CD4-positive, alpha-beta T cell treated with Interleukin-17A for 1 hour (primary cell): ENCODE measurements around the gene ALX3.
"Not testable (repeated sequence)": the region's sequence is repeated elsewhere in the genome, so short reads cannot be mapped to it uniquely, and the experiment has no call there.

ENCODE experiments used
- DNase-seq: peaks from one replicate; pipeline ENCODE4 v3.0.0-alpha.2; 2020

Gene ALX3

DNA sequence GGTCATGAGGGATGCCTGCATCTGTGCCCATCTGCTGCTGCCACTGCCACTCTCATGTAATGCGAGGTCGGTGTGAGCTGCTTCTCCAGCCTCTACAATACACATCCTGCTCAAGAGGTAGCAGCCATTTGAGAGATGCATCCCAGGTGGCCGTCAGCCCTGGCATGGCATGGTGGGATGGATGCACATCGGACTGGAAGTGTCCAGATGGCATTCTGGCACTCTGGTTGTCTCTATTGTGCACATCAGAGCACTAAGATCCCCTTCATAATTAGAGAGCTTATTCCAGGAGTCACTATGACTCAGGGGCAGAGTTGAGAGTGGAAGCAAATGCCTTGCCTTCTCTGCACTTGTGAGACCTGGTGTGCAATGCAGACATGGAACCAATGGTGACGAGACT, 32.2 kb downstream of the ALX3 start:
- no peak for DNase-seq

DNA sequence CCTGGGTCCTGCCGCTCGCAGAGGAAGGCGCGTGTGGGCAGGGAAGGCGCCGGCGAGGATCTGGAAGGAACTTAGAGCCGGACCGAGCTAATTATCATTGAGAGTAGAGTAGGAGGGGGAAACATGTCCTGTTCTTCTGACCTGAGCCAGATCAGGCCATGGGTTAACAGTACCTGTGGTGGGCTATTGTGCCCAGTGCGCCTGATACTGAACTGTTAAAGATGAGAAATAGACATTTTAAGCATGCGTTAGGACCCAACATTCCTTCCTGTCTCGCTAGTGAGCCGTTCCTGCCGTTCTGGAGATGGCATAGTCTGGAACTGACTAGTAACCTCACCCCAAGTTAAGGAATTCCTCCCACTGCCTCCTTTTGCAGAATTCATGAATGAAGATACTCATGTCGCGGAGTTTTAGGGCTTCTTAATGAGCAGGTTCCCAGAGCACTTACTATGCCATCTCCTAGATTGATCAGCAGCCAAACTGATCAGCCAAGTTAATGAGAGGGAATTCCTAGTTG, 35.2 kb downstream of the ALX3 start:
- no peak for DNase-seq

DNA sequence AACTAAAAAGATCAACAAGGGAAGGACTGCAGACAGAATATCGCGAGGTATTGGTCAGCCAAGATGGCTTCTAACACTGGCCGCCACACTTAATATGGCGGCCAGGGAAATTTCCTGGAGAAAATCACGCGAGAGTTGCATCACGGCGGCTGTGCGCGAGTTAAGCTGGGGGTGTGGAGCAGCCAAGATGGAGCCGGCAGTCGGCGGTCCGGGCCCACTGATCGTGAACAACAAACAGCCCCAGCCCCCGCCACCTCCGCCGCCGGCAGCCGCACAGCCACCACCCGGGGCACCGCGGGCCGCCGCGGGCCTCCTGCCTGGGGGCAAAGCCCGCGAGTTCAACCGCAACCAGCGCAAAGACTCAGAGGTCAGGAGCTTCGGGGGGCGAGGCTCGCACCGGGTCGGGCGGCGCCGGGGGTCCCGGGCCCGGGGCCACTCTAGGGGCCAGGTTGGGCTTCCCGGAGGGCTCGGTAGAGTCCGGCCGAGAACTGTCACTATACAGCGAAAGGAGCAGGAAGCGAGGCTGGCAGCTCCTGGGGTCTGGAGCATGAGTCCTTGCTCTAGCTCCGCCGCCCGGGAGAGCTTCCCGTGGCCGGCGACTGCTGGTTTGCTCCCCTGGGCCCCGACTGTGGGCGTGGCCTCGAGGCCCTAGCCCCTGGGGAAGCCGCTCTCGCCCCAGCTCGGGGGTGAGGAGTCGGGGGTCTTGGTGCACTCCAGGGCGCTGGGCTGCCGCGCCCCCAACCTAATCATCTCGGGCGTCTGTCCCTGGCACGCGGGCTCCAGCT, 35.8 kb downstream of the ALX3 start, which contains the start of gene STRIP1:
Gene STRIP1, plus strand, starts transcription at position 174 of the 785 bp plus-strand sequence. Its CDS starts 14 bp downstream, at position 188.
- DNase-seq: peak; percentile 97

DNA sequence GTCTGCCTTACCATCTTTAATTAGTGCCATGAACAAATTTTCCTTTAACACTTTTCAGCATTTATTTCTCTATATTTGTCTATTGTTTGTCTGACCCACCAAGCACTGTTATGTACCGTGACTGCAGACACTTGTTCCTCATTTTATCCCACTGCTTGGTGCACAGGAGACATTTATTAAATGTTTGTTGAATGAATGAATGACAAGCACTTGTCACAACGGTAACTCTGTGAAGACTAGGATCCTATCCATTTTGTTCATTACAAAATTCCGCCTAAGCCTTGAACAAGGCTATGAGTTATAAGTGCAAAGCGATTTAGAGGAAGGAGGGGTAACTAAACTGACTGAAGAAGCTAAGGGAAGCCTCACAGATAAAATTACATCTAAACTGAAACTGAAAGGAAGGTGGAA, 36.4 kb downstream of the ALX3 start:
- DNase-seq: no peak

DNA sequence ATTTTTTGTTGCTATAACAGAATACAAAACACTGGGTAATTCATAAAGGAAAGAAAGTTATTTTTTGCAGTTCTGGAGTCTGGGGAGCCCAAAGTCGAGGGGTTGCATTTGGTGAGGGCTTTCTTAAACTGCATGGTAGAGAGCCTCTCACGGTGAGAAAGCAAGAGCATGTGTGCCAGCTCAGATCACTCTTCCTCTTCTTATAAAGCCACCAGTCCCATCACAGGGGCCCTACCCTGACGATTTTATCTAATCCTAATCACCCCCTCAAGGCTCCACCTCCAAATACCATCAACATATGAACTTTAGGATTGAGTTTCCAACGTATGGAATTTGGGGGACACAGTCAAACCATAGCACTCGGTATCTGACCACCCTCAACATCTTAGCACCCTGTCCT, 37.1 kb downstream of the ALX3 start:
- DNase-seq: no peak

DNA sequence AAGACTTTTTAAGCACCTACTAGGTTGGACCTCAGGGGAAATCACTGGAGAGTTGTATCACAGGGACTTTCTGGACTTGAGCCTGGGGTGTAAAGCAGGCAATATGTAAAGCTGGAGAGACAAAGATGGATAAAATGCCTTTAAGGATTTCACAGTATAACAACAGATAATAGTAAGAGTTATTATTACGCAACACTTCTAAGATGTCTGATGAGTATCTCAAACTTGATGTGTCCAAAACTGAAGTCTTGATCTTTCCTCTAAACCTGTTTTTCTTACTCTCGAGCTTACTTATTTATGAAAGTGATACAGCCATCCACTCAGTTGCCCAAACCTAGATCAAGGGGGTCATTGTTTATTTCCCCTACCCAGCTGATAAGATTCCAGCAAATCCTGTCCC, 38.1 kb downstream of the ALX3 start:
- no peak for DNase-seq

DNA sequence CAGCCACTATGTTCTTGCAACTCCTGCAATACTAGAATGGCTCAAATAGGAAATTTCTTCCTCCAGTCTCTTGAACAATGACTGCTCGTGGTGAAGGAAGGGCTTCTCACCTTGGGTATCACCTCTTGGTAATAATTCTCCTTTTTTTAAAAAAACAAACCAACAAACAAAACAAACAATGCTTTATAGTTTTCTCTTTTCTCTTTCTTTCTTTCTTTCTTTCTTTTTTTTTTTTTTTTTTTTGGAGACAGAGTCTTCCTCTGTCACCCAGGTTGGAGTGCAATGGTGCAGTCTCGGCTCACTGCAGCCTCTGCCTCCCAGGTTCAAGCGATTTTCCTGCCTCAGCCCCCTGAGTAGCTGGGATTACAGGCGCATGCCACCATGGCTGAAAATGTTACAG, 39.8 kb downstream of the ALX3 start:
- not testable (repeated sequence) for DNase-seq

DNA sequence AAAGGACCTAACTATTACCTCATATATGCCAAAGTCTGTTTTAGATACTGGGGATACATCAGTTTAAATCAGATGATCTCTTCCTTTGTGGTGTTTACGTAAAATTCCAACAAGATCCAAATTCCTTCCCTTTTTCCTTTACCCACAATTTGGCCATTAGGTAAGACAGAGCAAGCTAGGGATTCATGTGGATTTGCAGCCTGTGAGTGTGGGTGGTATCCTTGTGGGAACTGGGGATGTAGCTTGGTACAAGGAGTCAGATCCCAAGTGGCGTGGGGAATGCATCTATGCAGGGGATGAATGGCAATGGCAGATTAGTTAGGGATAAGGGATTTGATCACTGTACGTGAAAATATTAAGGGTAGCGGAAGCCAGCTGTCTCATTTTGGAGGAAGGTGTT, 45.9 kb downstream of the ALX3 start:
- no peak for DNase-seq

DNA sequence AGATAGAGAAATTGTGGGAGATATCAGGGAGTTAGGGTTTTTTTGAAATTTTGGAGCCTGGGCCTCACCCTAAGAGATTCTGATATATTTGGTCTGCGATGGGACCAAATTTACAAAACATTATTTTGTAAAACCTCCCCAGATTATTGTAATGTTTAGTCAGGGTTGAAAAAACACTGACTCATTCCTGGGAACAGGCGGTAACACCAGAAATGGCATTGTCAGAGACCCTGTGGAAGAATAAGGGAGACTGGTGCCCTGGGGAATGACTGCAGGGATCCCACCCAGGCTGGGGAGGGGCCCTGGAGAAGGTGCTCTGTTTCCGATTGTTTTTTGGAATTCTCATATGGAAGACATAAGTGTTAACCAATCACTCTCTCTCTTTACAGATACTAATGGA, 49.2 kb downstream of the ALX3 start:
- DNase-seq: no peak

DNA sequence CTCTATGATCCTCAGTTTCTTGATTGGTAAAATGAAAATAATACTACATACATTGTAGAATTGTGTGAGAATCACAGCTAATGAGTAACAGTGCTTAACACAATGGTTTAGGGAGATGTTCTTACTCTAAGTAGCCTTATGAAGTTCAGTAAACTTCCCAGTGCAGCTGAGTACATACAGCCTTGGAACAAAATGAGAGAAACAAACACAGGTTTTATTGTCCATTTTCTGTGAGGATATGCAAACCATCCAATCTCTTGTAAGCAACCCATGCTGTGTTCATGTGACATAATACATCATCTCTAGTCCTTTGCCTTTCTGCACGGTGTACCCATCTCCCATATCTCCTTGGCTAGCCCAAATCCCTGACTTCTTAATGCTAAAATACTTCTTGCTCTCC, 50.7 kb downstream of the ALX3 start:
- no peak for DNase-seq

DNA sequence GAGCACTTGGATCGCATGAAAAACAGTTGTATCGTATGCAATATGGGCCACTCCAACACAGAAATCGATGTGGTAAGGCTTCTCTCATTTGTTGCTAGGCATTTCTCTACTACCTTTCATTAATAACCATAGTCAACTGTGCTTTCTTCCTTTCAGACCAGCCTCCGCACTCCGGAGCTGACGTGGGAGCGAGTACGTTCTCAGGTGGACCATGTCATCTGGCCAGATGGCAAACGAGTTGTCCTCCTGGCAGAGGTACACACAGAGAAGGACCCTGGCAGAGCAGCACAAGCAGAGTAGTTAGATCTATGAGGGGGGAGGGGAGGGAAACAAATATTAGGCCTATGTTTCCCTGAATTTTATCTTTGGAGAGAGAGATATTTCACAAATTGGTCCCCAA, 52.1 kb downstream of the ALX3 start:
- no peak for DNase-seq

DNA sequence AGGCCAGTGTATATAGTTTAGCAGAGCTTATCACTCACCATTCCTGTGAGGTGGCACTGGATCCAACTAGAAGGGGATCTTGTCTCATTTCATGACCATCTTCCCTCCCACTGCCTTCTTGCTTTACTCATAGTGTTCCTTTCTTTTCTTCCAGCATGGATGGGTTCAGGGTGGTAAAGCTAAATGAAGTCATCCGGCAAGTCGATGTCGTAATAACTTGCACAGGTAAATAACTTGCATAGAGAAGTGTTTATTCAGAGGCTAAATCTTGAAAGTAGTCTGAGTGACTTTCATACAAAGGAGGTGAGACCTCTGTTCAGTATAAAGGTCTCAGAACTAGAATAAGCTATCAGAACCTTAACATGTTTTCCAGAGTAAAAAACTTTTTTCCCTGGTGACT, 52.7 kb downstream of the ALX3 start:
- DNase-seq: no peak

DNA sequence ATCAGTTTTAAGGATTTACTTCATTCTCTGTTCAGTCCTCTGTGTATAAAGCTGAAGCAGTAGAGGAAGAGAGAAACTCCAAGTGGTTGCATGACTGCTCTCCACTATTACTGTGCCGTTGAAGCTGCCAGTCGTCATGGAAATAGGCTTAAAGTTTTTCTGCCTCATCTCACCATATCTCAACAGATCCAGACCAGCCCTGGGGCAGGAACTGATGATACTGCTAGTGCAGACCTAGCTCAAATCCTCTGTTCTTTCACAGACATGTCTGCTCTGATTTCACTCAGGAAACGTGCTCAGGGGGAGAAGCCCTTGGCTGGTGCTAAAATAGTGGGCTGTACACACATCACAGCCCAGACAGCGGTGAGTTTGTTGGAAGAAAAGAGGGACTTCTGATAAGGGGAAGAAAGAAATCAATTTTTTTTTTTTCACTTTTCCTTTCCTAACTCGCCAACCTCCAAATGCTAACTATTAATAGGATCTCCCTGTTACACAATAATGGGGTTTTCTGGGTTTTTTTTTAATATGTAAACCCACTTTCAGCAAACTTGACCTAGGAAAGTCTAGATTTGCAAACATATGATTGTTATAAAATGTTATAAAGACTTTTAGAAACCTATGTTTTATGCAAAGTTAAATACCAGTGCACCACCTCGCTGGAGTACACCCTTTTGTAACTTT, 58.2 kb downstream of the ALX3 start:
- no peak for DNase-seq

DNA sequence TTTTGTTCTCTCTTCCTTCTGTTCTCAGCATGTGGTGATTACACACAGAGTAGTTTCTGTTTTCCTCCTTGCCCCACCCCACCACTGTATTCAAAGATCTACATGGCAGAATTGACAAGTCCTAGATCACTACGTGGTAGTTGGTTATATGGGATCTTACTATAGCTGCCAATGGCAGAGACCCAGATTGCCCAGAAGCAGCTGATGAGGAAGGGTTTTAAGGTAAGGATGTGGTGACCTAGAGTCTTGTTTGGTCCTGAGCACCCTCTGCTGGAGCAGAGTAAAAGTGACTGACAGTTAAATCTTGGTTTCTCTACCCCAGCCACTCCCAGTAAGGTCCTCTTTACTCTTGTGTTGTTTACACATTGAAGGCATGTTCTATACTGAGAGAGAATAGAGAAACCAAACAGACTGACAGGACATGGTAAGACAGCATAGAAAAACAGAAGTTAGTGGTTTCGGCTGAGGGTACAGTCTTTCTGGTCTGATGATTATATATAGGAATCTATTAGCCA, 58.9 kb downstream of the ALX3 start:
- DNase-seq: peak; percentile 54
